HCT116 (cell line): ENCODE results near the gene GNAT1.

Experiments used
- EGR1 ChIP-seq: IDR thresholded peaks from 2 replicates; pipeline ENCODE4 v1.6.1; 2012; ENCODE audit warnings: low read depth
- EZH2 ChIP-seq: fragments of 200-600 bp; sonication (generic); IDR thresholded peaks from 2 replicates; pipeline ENCODE4 v1.6.1; 2017; ENCODE audit warnings: antibody characterized with exemption, mixed run types
- EZH2phosphoT487 ChIP-seq: fragments of 200-600 bp; IDR thresholded peaks from 2 replicates; pipeline ENCODE4 v1.6.1; 2018; ENCODE audit warnings: antibody characterized with exemption, borderline replicate concordance
- POLR2A ChIP-seq: IDR thresholded peaks from 2 replicates; pipeline ENCODE4 v1.7.0; 2011; ENCODE audit warnings: borderline replicate concordance; ENCODE audit not compliant: insufficient read depth, insufficient read length; ENCODE audit errors: extremely low read depth
- POLR2AphosphoS5 ChIP-seq: IDR thresholded peaks from 2 replicates; pipeline ENCODE4 v1.6.1; 2011; ENCODE audit warnings: mild to moderate bottlenecking, low read depth, low read length, moderate library complexity
- RAD21 ChIP-seq: IDR thresholded peaks from 2 replicates; pipeline ENCODE4 v1.6.1; 2012; ENCODE audit warnings: low read depth, mild to moderate bottlenecking
- SP1 ChIP-seq: IDR thresholded peaks from 2 replicates; pipeline ENCODE4 v1.6.1; 2012; ENCODE audit warnings: low read depth
- YY1 ChIP-seq: IDR thresholded peaks from 2 replicates; pipeline ENCODE4 v1.6.1; 2011; ENCODE audit warnings: low read length, low read depth, moderate library complexity, mild to moderate bottlenecking; ENCODE audit not compliant: insufficient replicate concordance; ENCODE audit errors: extremely low read depth
- ZFX ChIP-seq: fragments of 450-650 bp; IDR thresholded peaks from 2 replicates; pipeline ENCODE4 v1.6.1; 2017
- ZNF274 ChIP-seq: fragments of 200-500 bp; sonication (Bioruptor generic); IDR thresholded peaks from 2 replicates; pipeline ENCODE4 v1.6.1; 2014; ENCODE audit warnings: mild to moderate bottlenecking, low read depth, low read length, inconsistent platforms
- TF ChIP-seq, protein P1 (sequence below), 3 experiments: fragments of 200-600 bp in 1 of 3; sonication (generic) in 1 of 3; IDR thresholded peaks in 2 of 3; conservative IDR thresholded peaks in 1 of 3; 2 replicates each; pipeline ENCODE4 v1.5.1; 2012 to 2017; ENCODE audit warnings: low read depth in 2 of 3, low read length in 2 of 3, antibody characterized with exemption in 1 of 3, borderline replicate concordance in 1 of 3, control low read depth in 1 of 3, mild to moderate bottlenecking in 1 of 3, mixed read lengths in 1 of 3, mixed run types in 1 of 3, moderate library complexity in 1 of 3; ENCODE audit not compliant: insufficient read depth in 1 of 3
- TF ChIP-seq, protein P2 (sequence below): IDR thresholded peaks from 2 replicates; pipeline ENCODE4 v1.6.1; 2012
- TF ChIP-seq, protein P3 (sequence below): IDR thresholded peaks from 2 replicates; pipeline ENCODE4 v1.6.1; 2012; ENCODE audit warnings: low read depth
- TF ChIP-seq, protein P4 (sequence below): IDR thresholded peaks from 2 replicates; pipeline ENCODE4 v1.6.1; 2011; ENCODE audit warnings: mild to moderate bottlenecking, low read length, moderate library complexity; ENCODE audit not compliant: insufficient replicate concordance; ENCODE audit errors: extremely low read depth

DNA sequence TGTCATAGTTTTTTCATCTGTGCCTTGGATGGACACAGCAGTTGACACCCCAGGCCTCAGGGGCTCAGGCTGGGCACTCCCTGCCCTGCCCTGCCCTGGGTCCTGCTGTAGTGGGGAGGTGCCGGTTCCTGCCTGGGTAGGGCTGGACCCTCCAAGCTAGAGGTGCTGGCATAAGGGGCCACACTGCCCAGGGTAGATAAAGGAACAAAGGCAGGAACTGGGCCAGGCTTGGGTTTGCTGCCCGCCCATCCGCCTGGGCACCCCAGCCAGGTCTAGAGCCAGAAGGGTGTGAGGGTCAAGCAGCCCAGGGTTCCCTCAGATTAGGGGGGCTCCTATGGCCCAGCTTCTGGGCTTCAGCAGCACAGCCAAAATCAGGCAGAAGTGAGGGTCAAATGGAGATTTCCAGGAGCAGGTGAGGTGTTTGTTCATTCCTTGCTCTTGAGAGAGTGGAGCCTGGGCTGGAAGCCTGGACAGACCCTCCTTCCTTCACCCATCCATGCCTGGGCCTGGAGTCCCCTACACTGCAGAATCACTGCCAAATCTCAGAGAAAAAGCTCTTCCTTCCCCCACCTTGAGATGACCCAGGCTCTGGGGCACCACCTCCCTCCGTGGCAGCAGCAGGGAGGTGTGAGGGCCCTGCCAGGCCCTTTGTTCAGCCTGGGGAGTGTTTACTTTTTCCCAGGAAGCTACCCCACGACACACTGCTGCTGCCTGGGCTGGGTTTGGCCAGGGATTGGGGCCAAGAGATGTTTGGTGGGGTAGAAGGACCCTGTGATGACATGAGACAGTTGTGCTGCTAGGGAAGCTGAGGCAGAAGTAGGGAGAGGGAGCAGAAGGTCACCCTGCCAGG lies 29.2 kb upstream of the GNAT1 start:
- TF ChIP-seq, protein P1, sequence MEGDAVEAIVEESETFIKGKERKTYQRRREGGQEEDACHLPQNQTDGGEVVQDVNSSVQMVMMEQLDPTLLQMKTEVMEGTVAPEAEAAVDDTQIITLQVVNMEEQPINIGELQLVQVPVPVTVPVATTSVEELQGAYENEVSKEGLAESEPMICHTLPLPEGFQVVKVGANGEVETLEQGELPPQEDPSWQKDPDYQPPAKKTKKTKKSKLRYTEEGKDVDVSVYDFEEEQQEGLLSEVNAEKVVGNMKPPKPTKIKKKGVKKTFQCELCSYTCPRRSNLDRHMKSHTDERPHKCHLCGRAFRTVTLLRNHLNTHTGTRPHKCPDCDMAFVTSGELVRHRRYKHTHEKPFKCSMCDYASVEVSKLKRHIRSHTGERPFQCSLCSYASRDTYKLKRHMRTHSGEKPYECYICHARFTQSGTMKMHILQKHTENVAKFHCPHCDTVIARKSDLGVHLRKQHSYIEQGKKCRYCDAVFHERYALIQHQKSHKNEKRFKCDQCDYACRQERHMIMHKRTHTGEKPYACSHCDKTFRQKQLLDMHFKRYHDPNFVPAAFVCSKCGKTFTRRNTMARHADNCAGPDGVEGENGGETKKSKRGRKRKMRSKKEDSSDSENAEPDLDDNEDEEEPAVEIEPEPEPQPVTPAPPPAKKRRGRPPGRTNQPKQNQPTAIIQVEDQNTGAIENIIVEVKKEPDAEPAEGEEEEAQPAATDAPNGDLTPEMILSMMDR (IDR thresholded peaks at IDR 0.05 in 2 of 3, conservative IDR thresholded peaks at IDR 0.05 in 1 of 3; ENCODE audit: borderline replicate concordance in 1 of 3, insufficient read depth in 1 of 3, low read depth in 2 of 3, low read length in 2 of 3), result no peak
- TF ChIP-seq, protein P2, sequence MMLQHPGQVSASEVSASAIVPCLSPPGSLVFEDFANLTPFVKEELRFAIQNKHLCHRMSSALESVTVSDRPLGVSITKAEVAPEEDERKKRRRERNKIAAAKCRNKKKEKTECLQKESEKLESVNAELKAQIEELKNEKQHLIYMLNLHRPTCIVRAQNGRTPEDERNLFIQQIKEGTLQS, result no peak
- no peak for TF ChIP-seq EGR1
- TF ChIP-seq, protein P3, sequence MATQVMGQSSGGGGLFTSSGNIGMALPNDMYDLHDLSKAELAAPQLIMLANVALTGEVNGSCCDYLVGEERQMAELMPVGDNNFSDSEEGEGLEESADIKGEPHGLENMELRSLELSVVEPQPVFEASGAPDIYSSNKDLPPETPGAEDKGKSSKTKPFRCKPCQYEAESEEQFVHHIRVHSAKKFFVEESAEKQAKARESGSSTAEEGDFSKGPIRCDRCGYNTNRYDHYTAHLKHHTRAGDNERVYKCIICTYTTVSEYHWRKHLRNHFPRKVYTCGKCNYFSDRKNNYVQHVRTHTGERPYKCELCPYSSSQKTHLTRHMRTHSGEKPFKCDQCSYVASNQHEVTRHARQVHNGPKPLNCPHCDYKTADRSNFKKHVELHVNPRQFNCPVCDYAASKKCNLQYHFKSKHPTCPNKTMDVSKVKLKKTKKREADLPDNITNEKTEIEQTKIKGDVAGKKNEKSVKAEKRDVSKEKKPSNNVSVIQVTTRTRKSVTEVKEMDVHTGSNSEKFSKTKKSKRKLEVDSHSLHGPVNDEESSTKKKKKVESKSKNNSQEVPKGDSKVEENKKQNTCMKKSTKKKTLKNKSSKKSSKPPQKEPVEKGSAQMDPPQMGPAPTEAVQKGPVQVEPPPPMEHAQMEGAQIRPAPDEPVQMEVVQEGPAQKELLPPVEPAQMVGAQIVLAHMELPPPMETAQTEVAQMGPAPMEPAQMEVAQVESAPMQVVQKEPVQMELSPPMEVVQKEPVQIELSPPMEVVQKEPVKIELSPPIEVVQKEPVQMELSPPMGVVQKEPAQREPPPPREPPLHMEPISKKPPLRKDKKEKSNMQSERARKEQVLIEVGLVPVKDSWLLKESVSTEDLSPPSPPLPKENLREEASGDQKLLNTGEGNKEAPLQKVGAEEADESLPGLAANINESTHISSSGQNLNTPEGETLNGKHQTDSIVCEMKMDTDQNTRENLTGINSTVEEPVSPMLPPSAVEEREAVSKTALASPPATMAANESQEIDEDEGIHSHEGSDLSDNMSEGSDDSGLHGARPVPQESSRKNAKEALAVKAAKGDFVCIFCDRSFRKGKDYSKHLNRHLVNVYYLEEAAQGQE, result no peak
- no peak for TF ChIP-seq RAD21
- no peak for TF ChIP-seq POLR2AphosphoS5
- TF ChIP-seq SP1, result no peak
- TF ChIP-seq YY1, result no peak
- TF ChIP-seq ZNF274, result no peak
- TF ChIP-seq ZFX, result no peak
- no peak for TF ChIP-seq EZH2phosphoT487
- TF ChIP-seq, protein P4, sequence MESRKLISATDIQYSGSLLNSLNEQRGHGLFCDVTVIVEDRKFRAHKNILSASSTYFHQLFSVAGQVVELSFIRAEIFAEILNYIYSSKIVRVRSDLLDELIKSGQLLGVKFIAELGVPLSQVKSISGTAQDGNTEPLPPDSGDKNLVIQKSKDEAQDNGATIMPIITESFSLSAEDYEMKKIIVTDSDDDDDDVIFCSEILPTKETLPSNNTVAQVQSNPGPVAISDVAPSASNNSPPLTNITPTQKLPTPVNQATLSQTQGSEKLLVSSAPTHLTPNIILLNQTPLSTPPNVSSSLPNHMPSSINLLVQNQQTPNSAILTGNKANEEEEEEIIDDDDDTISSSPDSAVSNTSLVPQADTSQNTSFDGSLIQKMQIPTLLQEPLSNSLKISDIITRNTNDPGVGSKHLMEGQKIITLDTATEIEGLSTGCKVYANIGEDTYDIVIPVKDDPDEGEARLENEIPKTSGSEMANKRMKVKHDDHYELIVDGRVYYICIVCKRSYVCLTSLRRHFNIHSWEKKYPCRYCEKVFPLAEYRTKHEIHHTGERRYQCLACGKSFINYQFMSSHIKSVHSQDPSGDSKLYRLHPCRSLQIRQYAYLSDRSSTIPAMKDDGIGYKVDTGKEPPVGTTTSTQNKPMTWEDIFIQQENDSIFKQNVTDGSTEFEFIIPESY, result no peak
- TF ChIP-seq POLR2A, result no peak
- TF ChIP-seq EZH2, result no peak
